Activated naive CD4-positive, alpha-beta T cell treated with anti-CD3 and anti-CD28 coated beads for 36 hours (primary cell): ENCODE results near the gene P4HA3. TPM values are rescaled to one million over a fixed set of nuclear protein-coding genes. Genes with fewer than 3 reads are reported as not detected.
"Not testable (repeated sequence)": the region's sequence is repeated elsewhere in the genome, so short reads cannot be mapped to it uniquely, and the experiment has no call there.

Experiments used
- CTCF ChIA-PET: fragments of 350-600 bp; sonication (Branson Sonifier 250); formaldehyde crosslinking; loops from one replicate; lab custom pipeline; 2021; ENCODE audit warnings: antibody characterized with exemption; lab: Charles Lee
- DNase-seq: peaks from one replicate; pipeline ENCODE4 v3.0.0-alpha.2; 2020
- H3K27ac Mint-ChIP-seq: one replicate; pipeline ENCODE4 v1.8.0; 2021; ENCODE audit warnings: mild to moderate bottlenecking, mixed read lengths
- H3K27me3 Mint-ChIP-seq: one replicate; pipeline ENCODE4 v1.8.0; 2021; ENCODE audit warnings: low read depth, mixed read lengths
- H3K36me3 Mint-ChIP-seq: one replicate; pipeline ENCODE4 v1.8.0; 2021; ENCODE audit warnings: low read depth, mixed read lengths
- H3K4me1 Mint-ChIP-seq: one replicate; pipeline ENCODE4 v1.8.0; 2021; ENCODE audit warnings: low read depth, mixed read lengths
- H3K4me3 Mint-ChIP-seq: one replicate; pipeline ENCODE4 v1.8.0; 2021; ENCODE audit warnings: mild to moderate bottlenecking, moderate library complexity, mixed read lengths
- H3K9me3 Mint-ChIP-seq: one replicate; pipeline ENCODE4 v1.8.0; 2021; ENCODE audit warnings: mixed read lengths
- intact Hi-C: fragments of 100-400 bp; cut with micrococcal nuclease; formaldehyde crosslinking; loops from one replicate; pipeline ENCODE4 v1.15.1; 2023
- total RNA-seq, 2 experiments: library from RNA; stranded (reverse); gene quantifications; one replicate each; pipeline ENCODE4 v1.2.3, GENCODE V29; 2021

Gene P4HA3
- not detected for total RNA-seq

DNA sequence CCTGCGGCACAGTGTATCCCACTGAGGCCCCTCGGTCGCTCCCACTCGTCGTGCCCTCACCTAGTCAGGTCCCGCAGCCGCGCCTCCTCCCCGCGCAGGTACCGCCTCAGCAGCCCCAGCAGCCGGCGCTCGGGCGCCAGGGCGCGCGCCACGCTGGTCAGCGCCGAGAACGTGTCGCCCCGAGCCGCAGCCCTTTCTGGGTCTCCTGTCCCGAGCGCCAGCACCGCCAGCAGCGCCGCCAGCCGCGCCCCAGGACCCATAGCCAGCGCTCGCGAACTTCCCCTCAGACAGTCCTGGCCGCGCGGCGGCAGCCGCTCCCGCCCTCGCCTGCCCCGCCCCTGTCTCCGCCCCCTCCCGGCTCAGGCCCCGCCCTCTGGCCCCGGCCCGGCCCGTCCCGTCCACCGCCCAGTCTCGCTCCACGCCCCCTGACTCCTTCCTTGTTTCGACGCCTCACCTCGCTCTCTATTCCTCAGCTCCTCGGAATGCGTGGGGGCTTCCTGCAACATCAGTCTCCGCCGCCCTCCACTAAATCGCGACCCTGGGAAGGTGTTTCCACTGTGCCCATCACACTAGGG, at the start of gene P4HA3:
TSS of gene P4HA3 (minus strand) at position 289 of the 575 bp plus-strand sequence. CDS start at position 260, 29 bp downstream.
- peaks cover 21% of the 10 kb centered on the region for H3K27me3 Mint-ChIP-seq
- no peak within 1 kb of the TSS for H3K27ac Mint-ChIP-seq
- H3K9me3 Mint-ChIP-seq = no peaks in the 10 kb centered on the region
- H3K36me3 Mint-ChIP-seq = no peaks in the 10 kb centered on the region
- CTCF ChIA-PET = interaction anchor here (0.6 to 2.5 kb wide), 2 partner anchors 10 to 123 kb away, joined by 3 to 10 read pairs; no protein-coding TSS in a partner anchor
- DNase-seq = peak; percentile 60
- intact Hi-C loops = no loop called here
- H3K4me1 Mint-ChIP-seq = peaks cover 4% of the 10 kb centered on the region
- peak within 1 kb of the TSS; percentile 54 for H3K4me3 Mint-ChIP-seq

GRCh38 chr11:74357449-74357848, 46.0 kb upstream of the P4HA3 start:
- H3K27ac Mint-ChIP-seq = no peak overlapping the region
- no peaks in the 10 kb centered on the region for H3K27me3 Mint-ChIP-seq
- H3K9me3 Mint-ChIP-seq = no peaks in the 10 kb centered on the region
- peaks cover 33% of the 10 kb centered on the region for H3K36me3 Mint-ChIP-seq
- CTCF ChIA-PET = no interaction called here
- no peak overlapping the region for H3K4me3 Mint-ChIP-seq
- intact Hi-C loops = no loop called here
- DNase-seq = no peak
- no peaks in the 10 kb centered on the region for H3K4me1 Mint-ChIP-seq

GRCh38 chr11:74355626-74356025, 44.2 kb upstream of the P4HA3 start:
- intact Hi-C loops = no loop called here
- H3K36me3 Mint-ChIP-seq = peaks cover 22% of the 10 kb centered on the region
- no peak overlapping the region for H3K27ac Mint-ChIP-seq
- CTCF ChIA-PET = interaction anchor here (1.1 to 1.5 kb wide), 2 partner anchors 101 to 215 kb away, joined by 4 to 6 read pairs; no protein-coding TSS in a partner anchor
- no peaks in the 10 kb centered on the region for H3K9me3 Mint-ChIP-seq
- H3K27me3 Mint-ChIP-seq = no peaks in the 10 kb centered on the region
- H3K4me3 Mint-ChIP-seq = no peak overlapping the region
- no peak for DNase-seq
- no peaks in the 10 kb centered on the region for H3K4me1 Mint-ChIP-seq

DNA sequence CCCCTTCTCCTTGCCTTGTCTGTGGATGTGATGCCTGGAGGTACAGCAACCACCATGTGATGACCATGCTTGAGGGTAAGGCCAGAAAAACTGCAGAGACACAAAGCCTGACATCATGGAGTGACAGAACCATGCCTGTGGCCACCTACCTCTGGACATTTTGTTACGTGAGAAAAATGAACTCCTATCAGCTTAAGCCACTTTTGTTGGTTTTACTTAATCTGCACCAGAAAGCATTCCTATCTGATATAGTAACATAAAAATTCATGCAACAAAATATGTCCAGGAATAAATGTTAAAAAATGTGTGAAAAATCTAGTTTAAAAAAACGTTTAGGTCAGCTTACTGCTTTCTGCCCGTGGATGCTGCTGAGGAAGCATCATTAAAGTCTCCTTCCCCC, 42.6 kb upstream of the P4HA3 start:
- no peaks in the 10 kb centered on the region for H3K9me3 Mint-ChIP-seq
- H3K36me3 Mint-ChIP-seq = peaks cover 18% of the 10 kb centered on the region
- intact Hi-C loops = no loop called here
- no peak overlapping the region for H3K4me3 Mint-ChIP-seq
- CTCF ChIA-PET = no interaction called here
- H3K4me1 Mint-ChIP-seq = no peaks in the 10 kb centered on the region
- no peaks in the 10 kb centered on the region for H3K27me3 Mint-ChIP-seq
- no peak overlapping the region for H3K27ac Mint-ChIP-seq
- no peak for DNase-seq

GRCh38 chr11:74347381-74347780, 35.9 kb upstream of the P4HA3 start:
- intact Hi-C loops = no loop called here
- CTCF ChIA-PET = no interaction called here
- Mint-ChIP-seq H3K27ac (no peak overlapping the region), H3K9me3 (no peaks in the 10 kb centered on the region), H3K27me3 (no peaks in the 10 kb centered on the region), H3K36me3 (peaks cover 17% of the 10 kb centered on the region), H3K4me3 (no peak overlapping the region), H3K4me1 (no peaks in the 10 kb centered on the region)
- DNase-seq = no peak

GRCh38 chr11:74345420-74345819, 34.0 kb upstream of the P4HA3 start:
- no peak for DNase-seq

GRCh38 chr11:74341921-74342320, 30.5 kb upstream of the P4HA3 start:
- no peak overlapping the region for H3K27ac Mint-ChIP-seq
- peaks cover 13% of the 10 kb centered on the region for H3K36me3 Mint-ChIP-seq
- CTCF ChIA-PET = interaction anchor here (0.7 to 1.5 kb wide), 3 partner anchors 9 to 511 kb away, joined by 3 read pairs; no protein-coding TSS in a partner anchor
- H3K4me3 Mint-ChIP-seq = no peak overlapping the region
- no peaks in the 10 kb centered on the region for H3K9me3 Mint-ChIP-seq
- intact Hi-C loops = no loop called here
- DNase-seq = no peak
- H3K27me3 Mint-ChIP-seq = no peaks in the 10 kb centered on the region
- no peaks in the 10 kb centered on the region for H3K4me1 Mint-ChIP-seq

More at GRCh38 chr11:74345420-74345819, 34.0 kb upstream of the P4HA3 start:
- peaks cover 14% of the 10 kb centered on the region for H3K36me3 Mint-ChIP-seq
- CTCF ChIA-PET = interaction anchor here (0.8 to 1.3 kb wide), 2 partner anchors 22 to 105 kb away, joined by 4 to 5 read pairs; no protein-coding TSS in a partner anchor
- H3K4me3 Mint-ChIP-seq = no peak overlapping the region
- H3K27me3 Mint-ChIP-seq = no peaks in the 10 kb centered on the region
- no peak overlapping the region for H3K27ac Mint-ChIP-seq
- no peaks in the 10 kb centered on the region for H3K9me3 Mint-ChIP-seq
- intact Hi-C loops = no loop called here
- no peaks in the 10 kb centered on the region for H3K4me1 Mint-ChIP-seq

DNA sequence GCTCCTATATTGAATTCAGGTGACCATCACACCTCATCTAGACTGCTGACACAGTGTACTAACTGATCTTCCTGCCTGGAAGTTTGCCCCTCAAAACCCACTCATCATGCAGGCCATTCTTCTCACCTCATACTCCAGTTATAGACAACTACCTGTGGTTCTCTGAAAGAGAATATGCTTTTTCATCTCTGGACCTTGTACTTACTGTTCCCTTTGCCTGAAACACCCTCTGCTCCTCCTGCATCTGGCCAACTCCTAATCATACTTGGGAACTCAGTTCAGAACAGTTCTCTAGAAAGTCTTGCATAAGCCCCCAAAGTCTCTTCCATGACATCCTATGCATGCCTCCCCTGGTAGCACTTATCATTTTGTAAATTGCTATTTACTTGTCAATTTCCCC, 28.2 kb upstream of the P4HA3 start:
- CTCF ChIA-PET = interaction anchor here (0.6 kb wide), 1 partner anchor 19 kb away, joined by 4 read pairs; no protein-coding TSS in a partner anchor
- no peak overlapping the region for H3K27ac Mint-ChIP-seq
- H3K27me3 Mint-ChIP-seq = no peaks in the 10 kb centered on the region
- no peak overlapping the region for H3K4me3 Mint-ChIP-seq
- H3K9me3 Mint-ChIP-seq = no peaks in the 10 kb centered on the region
- H3K4me1 Mint-ChIP-seq = no peaks in the 10 kb centered on the region
- DNase-seq = no peak
- intact Hi-C loops = no loop called here
- H3K36me3 Mint-ChIP-seq = peaks cover 13% of the 10 kb centered on the region

DNA sequence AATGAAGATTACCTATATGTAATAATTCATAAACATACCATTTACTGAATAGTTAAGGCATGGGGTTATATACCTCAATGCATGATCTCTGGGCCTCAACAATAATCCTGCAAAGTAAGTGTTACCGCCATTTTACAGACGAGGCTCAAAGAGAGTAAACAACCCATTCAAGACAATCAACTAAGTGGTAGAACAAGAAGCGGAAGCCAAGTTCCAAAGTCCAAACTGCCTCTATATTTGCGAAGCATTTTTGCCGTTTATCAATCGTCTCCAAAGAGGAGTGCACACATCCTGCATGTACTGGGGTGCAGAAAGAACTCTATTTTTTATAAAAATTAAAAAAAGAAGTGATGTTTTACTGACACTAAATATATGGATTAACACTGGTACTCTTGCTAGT, 27.5 kb upstream of the P4HA3 start:
- CTCF ChIA-PET = interaction anchor here (0.6 to 2.2 kb wide), 3 partner anchors 18 to 114 kb away, joined by 3 to 9 read pairs (median 4); no protein-coding TSS in a partner anchor
- DNase-seq = no peak
- Mint-ChIP-seq H3K27me3 (no peaks in the 10 kb centered on the region), H3K4me1 (no peaks in the 10 kb centered on the region), H3K9me3 (no peaks in the 10 kb centered on the region), H3K36me3 (peaks cover 10% of the 10 kb centered on the region), H3K4me3 (no peak overlapping the region), H3K27ac (no peak overlapping the region)
- intact Hi-C loops = no loop called here

GRCh38 chr11:74333193-74333592, 21.8 kb upstream of the P4HA3 start:
- no peak for DNase-seq
- CTCF ChIA-PET = interaction anchor here (1.4 kb wide), 1 partner anchor 117 kb away, joined by 9 read pairs; no protein-coding TSS in a partner anchor

GRCh38 chr11:74332291-74332690, 20.9 kb upstream of the P4HA3 start:
- intact Hi-C loops = no loop called here
- Mint-ChIP-seq H3K27ac (no peak overlapping the region), H3K4me1 (no peaks in the 10 kb centered on the region), H3K9me3 (no peaks in the 10 kb centered on the region), H3K4me3 (no peak overlapping the region), H3K36me3 (peaks cover 6% of the 10 kb centered on the region), H3K27me3 (no peaks in the 10 kb centered on the region)
- DNase-seq = no peak
- CTCF ChIA-PET = no interaction called here

More at GRCh38 chr11:74333193-74333592, 21.8 kb upstream of the P4HA3 start:
- H3K4me3 Mint-ChIP-seq = no peak overlapping the region
- H3K4me1 Mint-ChIP-seq = no peaks in the 10 kb centered on the region
- H3K36me3 Mint-ChIP-seq = peaks cover 4% of the 10 kb centered on the region
- no peaks in the 10 kb centered on the region for H3K9me3 Mint-ChIP-seq
- no peaks in the 10 kb centered on the region for H3K27me3 Mint-ChIP-seq
- H3K27ac Mint-ChIP-seq = no peak overlapping the region
- intact Hi-C loops = no loop called here

- H3K4me3 Mint-ChIP-seq, H3K4me1 Mint-ChIP-seq, H3K27ac Mint-ChIP-seq, intact Hi-C loops, H3K27me3 Mint-ChIP-seq, H3K9me3 Mint-ChIP-seq, H3K36me3 Mint-ChIP-seq, DNase-seq: not testable (repeated sequence)
- CTCF ChIA-PET = interaction anchor here (0.7 kb wide), 1 partner anchor 94 kb away, joined by 3 read pairs; no protein-coding TSS in a partner anchor
Observed at GRCh38 chr11:74331000-74331399, 19.6 kb upstream of the P4HA3 start.
